SK-N-SH (cell line): ENCODE data around the gene SUPT3H. TPM values are rescaled to one million over a fixed set of nuclear protein-coding genes. Genes with fewer than 3 reads are reported as not detected.

Experiments
- CTCF ChIA-PET: fragments of 300-600, 350-600 bp; formaldehyde crosslinking; extraction: SDS; loops from one replicate; lab custom pipeline; 2021; lab: Yijun Ruan, JAX
- POLR2A ChIA-PET: fragments of 350-600 bp; sonication (Branson Sonifier 250); formaldehyde crosslinking; extraction: SDS; loops from one replicate; lab custom pipeline; 2020; ENCODE audit warnings: antibody characterized with exemption, inconsistent platforms; lab: Yijun Ruan, JAX
- DNase-seq: peaks from one replicate; pipeline ENCODE4 v3.0.0; 2012
- H2AFZ ChIP-seq: fragments of 200-600 bp; sonication (generic); 2 replicates; pipeline ENCODE4 v1.8.1; 2016; ENCODE audit warnings: antibody characterized with exemption, mild to moderate bottlenecking, low read depth
- H3F3A ChIP-seq: fragments of 200-600 bp; sonication (generic); replicated peaks from 2 replicates; pipeline ENCODE3; 2016; ENCODE audit warnings: antibody characterized with exemption, mild to moderate bottlenecking; ENCODE audit not compliant: insufficient read depth
- H3K27ac ChIP-seq, 2 experiments: fragments of 200-500 bp in 1 of 2; fragments of 200-600 bp in 1 of 2; sonication (Bioruptor generic) in 1 of 2; sonication (generic), shearing (Covaris generic) in 1 of 2; 2 replicates each; pipeline versions ENCODE4 v1.5.1 to v1.6.1; 2014 to 2016; ENCODE audit warnings: low read depth in 2 of 2, inconsistent platforms in 1 of 2, low read length in 1 of 2, mild to moderate bottlenecking in 1 of 2, mixed read lengths in 1 of 2
- H3K27me3 ChIP-seq: fragments of 200-600 bp; sonication (generic), shearing (Covaris generic); 2 replicates; pipeline ENCODE4 v1.6.1; 2016; ENCODE audit warnings: mixed run types; ENCODE audit not compliant: insufficient read depth
- H3K36me3 ChIP-seq, 2 experiments: fragments of 200-500 bp in 1 of 2; fragments of 200-600 bp in 1 of 2; sonication (Bioruptor generic) in 1 of 2; sonication (generic) in 1 of 2; replicated peaks in 1 of 2; 2 replicates each; pipeline versions ENCODE3 to v1.5.1; 2014 to 2016; ENCODE audit warnings: low read length in 1 of 2, mild to moderate bottlenecking in 1 of 2; ENCODE audit not compliant: insufficient read depth in 2 of 2, control insufficient read depth in 1 of 2
- H3K4me1 ChIP-seq, 2 experiments: fragments of 200-500 bp in 1 of 2; fragments of 200-600 bp in 1 of 2; sonication (Bioruptor generic) in 1 of 2; sonication (generic), shearing (Covaris generic) in 1 of 2; 2 replicates each; pipeline versions ENCODE4 v1.5.1 to v1.6.1; 2014 to 2016; ENCODE audit warnings: low read depth in 1 of 2, low read length in 1 of 2, mixed run types in 1 of 2; ENCODE audit not compliant: insufficient read depth in 2 of 2, control insufficient read depth in 1 of 2
- H3K4me2 ChIP-seq: fragments of 200-600 bp; sonication (generic), shearing (Covaris generic); 2 replicates; pipeline ENCODE4 v1.6.1; 2017; ENCODE audit warnings: mixed run types
- H3K4me3 ChIP-seq, 2 experiments: fragments of 200-500 bp in 1 of 2; fragments of 200-600 bp in 1 of 2; sonication (Bioruptor generic) in 1 of 2; sonication (generic), shearing (Covaris generic) in 1 of 2; 2 replicates each; pipeline versions ENCODE4 v1.5.1 to v1.8.1; 2014 to 2016; ENCODE audit warnings: low read depth in 2 of 2, inconsistent platforms in 1 of 2, low read length in 1 of 2, mild to moderate bottlenecking in 1 of 2, mixed read lengths in 1 of 2, moderate library complexity in 1 of 2
- H3K79me2 ChIP-seq: fragments of 200-600 bp; sonication (generic); 2 replicates; pipeline ENCODE4 v1.8.1; 2017; ENCODE audit warnings: mild to moderate bottlenecking; ENCODE audit not compliant: insufficient read depth
- H3K9ac ChIP-seq: fragments of 200-600 bp; sonication (generic); 2 replicates; pipeline ENCODE4 v1.6.1; 2017; ENCODE audit warnings: mixed run types
- H3K9me2 ChIP-seq: fragments of 200-600 bp; sonication (generic); 2 replicates; pipeline ENCODE4 v1.6.1; 2017; ENCODE audit warnings: mixed run types
- H3K9me3 ChIP-seq: fragments of 200-600 bp; sonication (generic); 2 replicates; pipeline ENCODE4 v1.6.1; 2017; ENCODE audit warnings: mixed run types, mild to moderate bottlenecking, moderate library complexity
- H4K20me1 ChIP-seq: fragments of 200-600 bp; sonication (generic); 2 replicates; pipeline ENCODE4 v1.6.1; 2017; ENCODE audit warnings: mild to moderate bottlenecking, mixed run types; ENCODE audit not compliant: insufficient read depth
- CHD2 ChIP-seq: fragments of 150-350 bp; IDR thresholded peaks from 2 replicates; pipeline ENCODE4 v1.6.1; 2018; ENCODE audit warnings: low read length; ENCODE audit not compliant: partially characterized antibody
- FOXJ3 ChIP-seq: sonication (generic); formaldehyde crosslinking; IDR thresholded peaks from 2 replicates; pipeline ENCODE4 v1.5.1; 2020; ENCODE audit warnings: mild to moderate bottlenecking, missing genetic modification reagents
- JUND ChIP-seq: IDR thresholded peaks from 2 replicates; pipeline ENCODE4 v1.4.0; 2012
- MAX ChIP-seq: IDR thresholded peaks from 2 replicates; pipeline ENCODE4 v1.4.0; 2012; ENCODE audit warnings: low read depth
- NRF1 ChIP-seq: IDR thresholded peaks from 2 replicates; pipeline ENCODE4 v1.6.1; 2012; ENCODE audit warnings: low read depth, mild to moderate bottlenecking, low read length
- POLR2AphosphoS5 ChIP-seq: IDR thresholded peaks from 2 replicates; pipeline ENCODE4 v1.6.1; 2012; ENCODE audit warnings: low read depth, low read length
- RAD21 ChIP-seq: IDR thresholded peaks from 2 replicates; pipeline ENCODE4 v1.6.1; 2012; ENCODE audit warnings: mild to moderate bottlenecking, low read length
- RCOR1 ChIP-seq: fragments of 150-350 bp; IDR thresholded peaks from 2 replicates; pipeline ENCODE4 v1.6.1; 2017; ENCODE audit warnings: antibody characterized with exemption, low read length
- RXRA ChIP-seq: IDR thresholded peaks from 2 replicates; pipeline ENCODE4 v1.4.0; 2012; ENCODE audit warnings: low read depth, mild to moderate bottlenecking, borderline replicate concordance
- TAF1 ChIP-seq: IDR thresholded peaks from 2 replicates; pipeline ENCODE4 v1.6.1; 2012; ENCODE audit warnings: low read depth, mild to moderate bottlenecking, low read length, moderate library complexity, borderline replicate concordance
- TEAD4 ChIP-seq: IDR thresholded peaks from 2 replicates; pipeline ENCODE4 v1.4.0; 2012; ENCODE audit warnings: mild to moderate bottlenecking, borderline replicate concordance; ENCODE audit not compliant: insufficient read depth
- WGBS: methylation state at CpG from one replicate; pipeline ENCODE4 v1.1.6; 2017; ENCODE audit warnings: low lambda C conversion rate; 5-methylcytosine and 5-hydroxymethylcytosine counted together
- polyA plus RNA-seq, 3 experiments: library from polyadenylated mRNA; depleted of rRNA; stranded (reverse); fragments of >200 nt; gene quantifications; 2 replicates each; pipeline ENCODE4 v1.2.3, GENCODE V29; 2012
- TF ChIP-seq, protein P1 (sequence below): IDR thresholded peaks from 2 replicates; pipeline ENCODE4 v1.6.1; 2012; ENCODE audit warnings: mild to moderate bottlenecking, low read depth, low read length, moderate library complexity
- TF ChIP-seq, protein P2 (sequence below): fragments of 150-350 bp; IDR thresholded peaks from 2 replicates; pipeline ENCODE4 v1.6.1; 2016; ENCODE audit warnings: mild to moderate bottlenecking, low read depth, low read length
- TF ChIP-seq, protein P3 (sequence below): IDR thresholded peaks from 2 replicates; pipeline ENCODE4 v1.4.0; 2012; ENCODE audit warnings: low read depth, borderline replicate concordance

The SUPT3H gene
- polyA plus RNA-seq, 1 of the 3 experiments (the other 2 are of a cell fraction), result 10.9 TPM

DNA sequence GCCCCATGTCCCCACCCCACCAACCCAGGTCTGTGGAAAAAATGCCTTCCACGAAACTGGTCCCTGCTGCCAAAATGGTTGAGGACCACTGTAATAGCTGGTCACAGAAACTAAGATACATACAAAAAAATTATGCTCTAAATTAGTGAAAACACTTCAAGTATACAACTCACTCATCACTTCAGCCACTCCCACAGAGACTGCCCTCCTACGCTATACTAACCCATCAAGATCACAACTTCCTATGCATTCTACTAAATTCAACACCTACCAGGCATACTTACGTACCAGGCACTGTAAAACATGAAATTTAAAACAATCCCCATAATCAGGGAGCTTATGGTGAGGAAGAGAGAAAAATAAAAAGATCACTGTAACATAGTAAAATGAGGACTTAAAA is 26.7 kb downstream of the SUPT3H start:
- ChIA-PET CTCF (no interaction called here), POLR2A (no interaction called here)
- no peak overlapping the region for H3K4me3 ChIP-seq

DNA sequence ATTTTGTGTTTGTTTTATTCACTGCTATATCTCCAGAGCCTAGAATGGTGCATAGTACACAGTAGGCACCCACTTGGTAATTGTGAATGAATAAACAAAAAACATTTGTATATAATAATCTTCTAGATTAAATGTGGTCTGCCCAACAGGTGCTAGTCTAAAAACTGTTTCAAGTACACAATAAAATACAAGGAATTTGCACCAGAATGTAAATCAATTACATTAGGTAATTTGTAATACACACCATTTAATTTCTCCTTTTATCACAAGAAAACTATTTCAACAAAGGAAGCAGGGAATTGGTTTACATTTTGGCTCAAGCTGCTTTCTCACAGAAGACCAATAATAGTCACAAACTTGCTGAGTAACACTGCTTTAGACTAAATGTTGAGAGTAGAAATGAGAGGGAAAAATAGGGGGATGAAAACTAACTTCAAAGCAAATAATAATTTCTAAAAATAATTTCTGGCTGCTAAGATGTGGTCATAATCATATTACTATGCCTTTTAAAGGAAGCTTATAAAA is 27.5 kb downstream of the SUPT3H start:
- Histone ChIP-seq H3K9ac (no peak overlapping the region), H3K4me1 (no peaks in the 10 kb centered on the region; a peak in 1 of 4 replicates), H3F3A (no peaks in the 10 kb centered on the region), H3K4me2 (no peak overlapping the region), H3K27ac (no peak overlapping the region), H4K20me1 (no peaks in the 10 kb centered on the region), H3K9me2 (no peaks in the 10 kb centered on the region), H3K9me3 (no peaks in the 10 kb centered on the region), H2AFZ (no peak overlapping the region), H3K4me3 (no peak overlapping the region), H3K27me3 (no peaks in the 10 kb centered on the region), H3K36me3 (no peaks in the 10 kb centered on the region), H3K79me2 (no peaks in the 10 kb centered on the region; the same call in 1 of the 2 replicates)
- no peak for DNase-seq
- ChIA-PET POLR2A (no interaction called here), CTCF (no interaction called here)
- TF ChIP-seq RAD21 (no peak), TAF1 (no peak), RCOR1 (no peak), CHD2 (no peak)
- TF ChIP-seq, protein P1, sequence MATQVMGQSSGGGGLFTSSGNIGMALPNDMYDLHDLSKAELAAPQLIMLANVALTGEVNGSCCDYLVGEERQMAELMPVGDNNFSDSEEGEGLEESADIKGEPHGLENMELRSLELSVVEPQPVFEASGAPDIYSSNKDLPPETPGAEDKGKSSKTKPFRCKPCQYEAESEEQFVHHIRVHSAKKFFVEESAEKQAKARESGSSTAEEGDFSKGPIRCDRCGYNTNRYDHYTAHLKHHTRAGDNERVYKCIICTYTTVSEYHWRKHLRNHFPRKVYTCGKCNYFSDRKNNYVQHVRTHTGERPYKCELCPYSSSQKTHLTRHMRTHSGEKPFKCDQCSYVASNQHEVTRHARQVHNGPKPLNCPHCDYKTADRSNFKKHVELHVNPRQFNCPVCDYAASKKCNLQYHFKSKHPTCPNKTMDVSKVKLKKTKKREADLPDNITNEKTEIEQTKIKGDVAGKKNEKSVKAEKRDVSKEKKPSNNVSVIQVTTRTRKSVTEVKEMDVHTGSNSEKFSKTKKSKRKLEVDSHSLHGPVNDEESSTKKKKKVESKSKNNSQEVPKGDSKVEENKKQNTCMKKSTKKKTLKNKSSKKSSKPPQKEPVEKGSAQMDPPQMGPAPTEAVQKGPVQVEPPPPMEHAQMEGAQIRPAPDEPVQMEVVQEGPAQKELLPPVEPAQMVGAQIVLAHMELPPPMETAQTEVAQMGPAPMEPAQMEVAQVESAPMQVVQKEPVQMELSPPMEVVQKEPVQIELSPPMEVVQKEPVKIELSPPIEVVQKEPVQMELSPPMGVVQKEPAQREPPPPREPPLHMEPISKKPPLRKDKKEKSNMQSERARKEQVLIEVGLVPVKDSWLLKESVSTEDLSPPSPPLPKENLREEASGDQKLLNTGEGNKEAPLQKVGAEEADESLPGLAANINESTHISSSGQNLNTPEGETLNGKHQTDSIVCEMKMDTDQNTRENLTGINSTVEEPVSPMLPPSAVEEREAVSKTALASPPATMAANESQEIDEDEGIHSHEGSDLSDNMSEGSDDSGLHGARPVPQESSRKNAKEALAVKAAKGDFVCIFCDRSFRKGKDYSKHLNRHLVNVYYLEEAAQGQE, result no peak
- TF ChIP-seq, protein P2, sequence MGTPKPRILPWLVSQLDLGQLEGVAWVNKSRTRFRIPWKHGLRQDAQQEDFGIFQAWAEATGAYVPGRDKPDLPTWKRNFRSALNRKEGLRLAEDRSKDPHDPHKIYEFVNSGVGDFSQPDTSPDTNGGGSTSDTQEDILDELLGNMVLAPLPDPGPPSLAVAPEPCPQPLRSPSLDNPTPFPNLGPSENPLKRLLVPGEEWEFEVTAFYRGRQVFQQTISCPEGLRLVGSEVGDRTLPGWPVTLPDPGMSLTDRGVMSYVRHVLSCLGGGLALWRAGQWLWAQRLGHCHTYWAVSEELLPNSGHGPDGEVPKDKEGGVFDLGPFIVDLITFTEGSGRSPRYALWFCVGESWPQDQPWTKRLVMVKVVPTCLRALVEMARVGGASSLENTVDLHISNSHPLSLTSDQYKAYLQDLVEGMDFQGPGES, result no peak

More for the DNA sequence above, 26.7 kb downstream of the SUPT3H start:
- no peaks in the 10 kb centered on the region for H3K27me3 ChIP-seq
- H3F3A ChIP-seq, result no peaks in the 10 kb centered on the region
- no peak overlapping the region for H3K27ac ChIP-seq
- no peaks in the 10 kb centered on the region; the same call in 1 of the 2 replicates for H3K79me2 ChIP-seq
- H3K4me2 ChIP-seq, result no peak overlapping the region
- no peaks in the 10 kb centered on the region for H3K9me2 ChIP-seq
- H3K9me3 ChIP-seq, result no peaks in the 10 kb centered on the region
- H3K4me1 ChIP-seq, result no peaks in the 10 kb centered on the region; a peak in 1 of 4 replicates
- no peak overlapping the region for H2AFZ ChIP-seq
- 96% methylated on average over 3 of the region's 3 CpGs for WGBS
- no peaks in the 10 kb centered on the region for H3K36me3 ChIP-seq
- TF ChIP-seq POLR2AphosphoS5 (no peak), RXRA (no peak), MAX (no peak), FOXJ3 (CRISPR knock-in tag) (no peak), JUND (no peak), NRF1 (no peak), TEAD4 (no peak)
- TF ChIP-seq, protein P1, result no peak
- TF ChIP-seq, protein P3, sequence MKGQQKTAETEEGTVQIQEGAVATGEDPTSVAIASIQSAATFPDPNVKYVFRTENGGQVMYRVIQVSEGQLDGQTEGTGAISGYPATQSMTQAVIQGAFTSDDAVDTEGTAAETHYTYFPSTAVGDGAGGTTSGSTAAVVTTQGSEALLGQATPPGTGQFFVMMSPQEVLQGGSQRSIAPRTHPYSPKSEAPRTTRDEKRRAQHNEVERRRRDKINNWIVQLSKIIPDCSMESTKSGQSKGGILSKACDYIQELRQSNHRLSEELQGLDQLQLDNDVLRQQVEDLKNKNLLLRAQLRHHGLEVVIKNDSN, result no peak
- no peak overlapping the region for H3K9ac ChIP-seq
- H4K20me1 ChIP-seq, result no peaks in the 10 kb centered on the region
- DNase-seq, result no peak
